ENCODE measurements around the gene SPAG16. TPM values are rescaled to one million over a fixed set of nuclear protein-coding genes. Genes with fewer than 3 reads are reported as not detected.

Gene SPAG16
- total RNA-seq, 1 donor from 2014 or later = 18.7 TPM

DNA sequence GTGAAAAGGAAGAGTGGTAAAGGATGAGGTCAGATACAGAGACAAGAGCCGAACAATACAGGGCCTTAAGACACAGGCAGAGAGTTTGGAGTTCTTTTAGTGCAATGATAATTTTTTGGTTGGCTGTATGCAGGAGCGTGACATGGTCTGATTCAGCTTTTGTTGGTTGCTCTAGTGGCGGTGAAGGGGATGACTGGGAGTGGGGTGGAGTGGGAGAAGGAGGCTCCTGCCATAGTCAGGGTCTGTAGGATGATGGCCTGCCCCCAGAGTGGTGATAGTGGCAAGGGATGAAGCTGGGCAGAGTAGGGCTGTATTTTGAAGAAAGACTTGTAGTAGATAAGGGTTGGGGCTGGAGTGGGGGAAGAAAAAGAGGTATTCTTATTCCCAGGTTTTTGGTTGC is 820.0 kb downstream of the SPAG16 start:
- DNase-seq (ENCODE audit: low spot score) = no peak
- TF ChIP-seq, protein P1, sequence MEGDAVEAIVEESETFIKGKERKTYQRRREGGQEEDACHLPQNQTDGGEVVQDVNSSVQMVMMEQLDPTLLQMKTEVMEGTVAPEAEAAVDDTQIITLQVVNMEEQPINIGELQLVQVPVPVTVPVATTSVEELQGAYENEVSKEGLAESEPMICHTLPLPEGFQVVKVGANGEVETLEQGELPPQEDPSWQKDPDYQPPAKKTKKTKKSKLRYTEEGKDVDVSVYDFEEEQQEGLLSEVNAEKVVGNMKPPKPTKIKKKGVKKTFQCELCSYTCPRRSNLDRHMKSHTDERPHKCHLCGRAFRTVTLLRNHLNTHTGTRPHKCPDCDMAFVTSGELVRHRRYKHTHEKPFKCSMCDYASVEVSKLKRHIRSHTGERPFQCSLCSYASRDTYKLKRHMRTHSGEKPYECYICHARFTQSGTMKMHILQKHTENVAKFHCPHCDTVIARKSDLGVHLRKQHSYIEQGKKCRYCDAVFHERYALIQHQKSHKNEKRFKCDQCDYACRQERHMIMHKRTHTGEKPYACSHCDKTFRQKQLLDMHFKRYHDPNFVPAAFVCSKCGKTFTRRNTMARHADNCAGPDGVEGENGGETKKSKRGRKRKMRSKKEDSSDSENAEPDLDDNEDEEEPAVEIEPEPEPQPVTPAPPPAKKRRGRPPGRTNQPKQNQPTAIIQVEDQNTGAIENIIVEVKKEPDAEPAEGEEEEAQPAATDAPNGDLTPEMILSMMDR (IDR thresholded peaks at IDR 0.05) = no peak
- Mint-ChIP-seq H3K4me1 (ENCODE audit: low read depth) (peaks cover 12% of the 10 kb centered on the region), H3K27ac (ENCODE audit: unreplicated experiment) (no peak overlapping the region), H3K4me3 (ENCODE audit: unreplicated experiment) (no peak overlapping the region), H3K9me3 (ENCODE audit: low read depth) (peaks cover 6% of the 10 kb centered on the region), H3K27me3 (ENCODE audit: low read depth) (no peaks in the 10 kb centered on the region), H3K36me3 (ENCODE audit: low read depth) (no peaks in the 10 kb centered on the region)

- Mint-ChIP-seq H3K4me1 (ENCODE audit: low read depth) (peaks cover 12% of the 10 kb centered on the region), H3K27ac (ENCODE audit: unreplicated experiment) (no peak overlapping the region), H3K4me3 (ENCODE audit: unreplicated experiment) (no peak overlapping the region), H3K27me3 (ENCODE audit: low read depth) (no peaks in the 10 kb centered on the region), H3K36me3 (ENCODE audit: low read depth) (no peaks in the 10 kb centered on the region), H3K9me3 (ENCODE audit: low read depth) (peaks cover 8% of the 10 kb centered on the region)
- DNase-seq (ENCODE audit: low spot score) = no peak
- TF ChIP-seq, protein P1 (IDR thresholded peaks at IDR 0.05) = no peak
Measured at GRCh38 chr2:214104967-214105366, 820.7 kb downstream of the SPAG16 start.

DNA sequence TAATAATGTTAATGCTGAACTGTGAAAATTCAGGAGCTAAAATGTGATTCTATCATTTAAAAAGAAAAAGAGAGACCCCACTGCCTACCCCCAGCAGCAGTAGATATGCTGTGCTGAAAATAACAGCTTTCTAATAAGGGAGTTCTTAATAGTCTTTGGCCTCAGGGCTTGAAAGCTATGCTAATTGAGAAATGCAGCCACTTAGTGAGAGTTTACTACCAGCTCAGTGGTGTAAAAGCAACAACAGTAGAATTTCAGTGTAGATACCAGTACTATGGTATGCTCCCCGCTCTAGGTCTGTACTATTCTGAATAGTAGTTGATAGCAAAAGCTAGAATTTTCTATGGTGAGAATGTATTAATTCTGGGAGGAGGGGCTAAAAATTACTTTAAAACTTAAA is 823.5 kb downstream of the SPAG16 start:
- Mint-ChIP-seq H3K4me3 (ENCODE audit: unreplicated experiment) (no peak overlapping the region), H3K36me3 (ENCODE audit: low read depth) (no peaks in the 10 kb centered on the region), H3K27ac (ENCODE audit: unreplicated experiment) (no peak overlapping the region), H3K27me3 (ENCODE audit: low read depth) (no peaks in the 10 kb centered on the region), H3K9me3 (ENCODE audit: low read depth) (peaks cover 17% of the 10 kb centered on the region), H3K4me1 (ENCODE audit: low read depth) (peaks cover 12% of the 10 kb centered on the region)
- TF ChIP-seq, protein P1 (IDR thresholded peaks at IDR 0.05) = no peak
- DNase-seq (ENCODE audit: low spot score) = no peak

GRCh38 chr2:214108598-214108997 is 824.3 kb downstream of the SPAG16 start:
- Mint-ChIP-seq H3K4me1 (ENCODE audit: low read depth) (peaks cover 7% of the 10 kb centered on the region), H3K27me3 (ENCODE audit: low read depth) (no peaks in the 10 kb centered on the region), H3K36me3 (ENCODE audit: low read depth) (no peaks in the 10 kb centered on the region), H3K4me3 (ENCODE audit: unreplicated experiment) (no peak overlapping the region), H3K9me3 (ENCODE audit: low read depth) (peaks cover 18% of the 10 kb centered on the region), H3K27ac (ENCODE audit: unreplicated experiment) (no peak overlapping the region)
- no peak for DNase-seq (ENCODE audit: low spot score)
- TF ChIP-seq, protein P1 (IDR thresholded peaks at IDR 0.05) = no peak

GRCh38 chr2:214117054-214117453 is 832.8 kb downstream of the SPAG16 start:
- no peaks in the 10 kb centered on the region for H3K27me3 Mint-ChIP-seq (ENCODE audit: low read depth)
- peaks cover 35% of the 10 kb centered on the region for H3K9me3 Mint-ChIP-seq (ENCODE audit: low read depth)
- DNase-seq (ENCODE audit: low spot score) = no peak
- H3K27ac Mint-ChIP-seq (ENCODE audit: unreplicated experiment) = no peak overlapping the region
- peaks cover 7% of the 10 kb centered on the region for H3K4me1 Mint-ChIP-seq (ENCODE audit: low read depth)
- peaks cover 15% of the 10 kb centered on the region for H3K36me3 Mint-ChIP-seq (ENCODE audit: low read depth)
- TF ChIP-seq, protein P1 (IDR thresholded peaks at IDR 0.05) = no peak
- no peak overlapping the region for H3K4me3 Mint-ChIP-seq (ENCODE audit: unreplicated experiment)
